ENCODE data around the gene ASF1B.

- TF ChIP-seq POLR2A (IDR thresholded peaks at IDR 0.05): no peak
- TF ChIP-seq, protein P1, sequence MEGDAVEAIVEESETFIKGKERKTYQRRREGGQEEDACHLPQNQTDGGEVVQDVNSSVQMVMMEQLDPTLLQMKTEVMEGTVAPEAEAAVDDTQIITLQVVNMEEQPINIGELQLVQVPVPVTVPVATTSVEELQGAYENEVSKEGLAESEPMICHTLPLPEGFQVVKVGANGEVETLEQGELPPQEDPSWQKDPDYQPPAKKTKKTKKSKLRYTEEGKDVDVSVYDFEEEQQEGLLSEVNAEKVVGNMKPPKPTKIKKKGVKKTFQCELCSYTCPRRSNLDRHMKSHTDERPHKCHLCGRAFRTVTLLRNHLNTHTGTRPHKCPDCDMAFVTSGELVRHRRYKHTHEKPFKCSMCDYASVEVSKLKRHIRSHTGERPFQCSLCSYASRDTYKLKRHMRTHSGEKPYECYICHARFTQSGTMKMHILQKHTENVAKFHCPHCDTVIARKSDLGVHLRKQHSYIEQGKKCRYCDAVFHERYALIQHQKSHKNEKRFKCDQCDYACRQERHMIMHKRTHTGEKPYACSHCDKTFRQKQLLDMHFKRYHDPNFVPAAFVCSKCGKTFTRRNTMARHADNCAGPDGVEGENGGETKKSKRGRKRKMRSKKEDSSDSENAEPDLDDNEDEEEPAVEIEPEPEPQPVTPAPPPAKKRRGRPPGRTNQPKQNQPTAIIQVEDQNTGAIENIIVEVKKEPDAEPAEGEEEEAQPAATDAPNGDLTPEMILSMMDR (IDR thresholded peaks at IDR 0.05): no peak
These were observed 33.6 kb downstream of the ASF1B start for GRCh38 chr19:14102756-14103155.

All from upper lobe of left lung (tissue), 4 donors.